HFF-Myc (cell line): Measurements from ENCODE around the gene HNF4A.

Experiments used
- DNase-seq: peaks from one replicate; pipeline ENCODE4 v3.0.0-alpha.2; 2011; ENCODE audit warnings: low read depth; ENCODE audit errors: extremely low read depth
- H3K4me3 ChIP-seq: replicated peaks from 2 replicates; pipeline ENCODE4 v1.5.1; 2011; ENCODE audit warnings: low read depth, mild to moderate bottlenecking, control low read depth, low read length
- CTCF ChIP-seq: IDR thresholded peaks from 2 replicates; pipeline ENCODE4 v1.5.1; 2012; ENCODE audit warnings: mild to moderate bottlenecking, low read depth, low read length, control low read depth; ENCODE audit errors: missing control alignments

HNF4A gene

GRCh38 chr20:44478206-44478605 is 122.7 kb downstream of the HNF4A start:
- no peak overlapping the region for H3K4me3 ChIP-seq
- TF ChIP-seq CTCF = no peak
- DNase-seq = no peak

- no peak for DNase-seq
- TF ChIP-seq CTCF = no peak
- H3K4me3 ChIP-seq = no peak overlapping the region
Observed at GRCh38 chr20:44479643-44480042, 124.1 kb downstream of the HNF4A start.

GRCh38 chr20:44480097-44480496 is 124.6 kb downstream of the HNF4A start:
- no peak overlapping the region for H3K4me3 ChIP-seq
- no peak for TF ChIP-seq CTCF
- no peak for DNase-seq

- no peak for TF ChIP-seq CTCF
- H3K4me3 ChIP-seq = no peak overlapping the region
- DNase-seq = no peak
Observed at GRCh38 chr20:44481719-44482416, 126.4 kb downstream of the HNF4A start.

GRCh38 chr20:44483112-44483511 is 127.6 kb downstream of the HNF4A start:
- no peak overlapping the region for H3K4me3 ChIP-seq
- TF ChIP-seq CTCF = no peak
- DNase-seq = no peak
